GM21529 (cell line): Measurements from ENCODE around the gene UBA5.
A peak's percentile ranks its signal among the peaks of the same experiment; 100 is the strongest.
"Not testable (repeated sequence)": the region's sequence is repeated elsewhere in the genome, so short reads cannot be mapped to it uniquely, and the experiment has no call there.

Experiments used
- ATAC-seq: cut with Tn5 transposase; IDR thresholded peaks from one replicate; pipeline ENCODE4 v1.9.1; 2021; ENCODE audit not compliant: unreplicated experiment

UBA5 gene

GRCh38 chr3:132660052-132660810 is at the start of gene UBA5:
TSS of gene UBA5 (plus strand) at chr3:132660329. CDS start at chr3:132660538, 209 bp downstream.
- ATAC-seq: peak; percentile 69

GRCh38 chr3:132615301-132615700 is 44.8 kb upstream of the UBA5 start:
- not testable (repeated sequence) for ATAC-seq

- ATAC-seq: no peak
Observed at GRCh38 chr3:132615881-132616280, 44.2 kb upstream of the UBA5 start.

- ATAC-seq: no peak
Observed at GRCh38 chr3:132616780-132617179, 43.3 kb upstream of the UBA5 start.

- ATAC-seq: no peak
Observed at GRCh38 chr3:132622148-132622547, 38.0 kb upstream of the UBA5 start.

GRCh38 chr3:132622761-132623160 is 37.4 kb upstream of the UBA5 start:
- no peak for ATAC-seq

GRCh38 chr3:132623646-132624045 is 36.5 kb upstream of the UBA5 start:
- ATAC-seq: no peak

- ATAC-seq: no peak
Observed at GRCh38 chr3:132624790-132625189, 35.3 kb upstream of the UBA5 start.

GRCh38 chr3:132625613-132626012 is 34.5 kb upstream of the UBA5 start:
- ATAC-seq: peak; percentile 94

- ATAC-seq: no peak
Observed at GRCh38 chr3:132626955-132627354, 33.2 kb upstream of the UBA5 start.

- no peak for ATAC-seq
Observed at GRCh38 chr3:132628157-132628556, 32.0 kb upstream of the UBA5 start.

- no peak for ATAC-seq
Observed at GRCh38 chr3:132629928-132630327, 30.2 kb upstream of the UBA5 start.

GRCh38 chr3:132630612-132631011 is 29.5 kb upstream of the UBA5 start:
- ATAC-seq: no peak

- no peak for ATAC-seq
Observed at GRCh38 chr3:132635052-132635451, 25.1 kb upstream of the UBA5 start.

GRCh38 chr3:132637590-132637989 is 22.5 kb upstream of the UBA5 start:
- no peak for ATAC-seq

GRCh38 chr3:132638706-132639105 is 21.4 kb upstream of the UBA5 start:
- no peak for ATAC-seq

- ATAC-seq: not testable (repeated sequence)
Observed at GRCh38 chr3:132641427-132641826, 18.7 kb upstream of the UBA5 start.

GRCh38 chr3:132641837-132642538 is 18.1 kb upstream of the UBA5 start:
- ATAC-seq: no peak

GRCh38 chr3:132642539-132642847 is 17.6 kb upstream of the UBA5 start:
- ATAC-seq: no peak

GRCh38 chr3:132643366-132643765 is 16.8 kb upstream of the UBA5 start:
- ATAC-seq: no peak

GRCh38 chr3:132645058-132645457 is 15.1 kb upstream of the UBA5 start:
- no peak for ATAC-seq

GRCh38 chr3:132650153-132650552 is 10.0 kb upstream of the UBA5 start:
- no peak for ATAC-seq
